Middle frontal gyrus (tissue), 1 donor: ENCODE data around the gene ZCCHC3.
"Not testable (repeated sequence)": the region's sequence is repeated elsewhere in the genome, so short reads cannot be mapped to it uniquely, and the experiment has no call there.

Experiments used
- DNase-seq: peaks from one replicate; pipeline ENCODE4 v3.0.0-alpha.2; 2015; ENCODE audit warnings: low spot score; ENCODE audit errors: extremely low spot score

The ZCCHC3 gene

GRCh38 chr20:312866-313265 lies 15.5 kb downstream of the ZCCHC3 start:
- no peak for DNase-seq

- DNase-seq: no peak
Observed at GRCh38 chr20:313402-313801, 16.0 kb downstream of the ZCCHC3 start.

GRCh38 chr20:313948-314347 lies 16.6 kb downstream of the ZCCHC3 start:
- no peak for DNase-seq

- DNase-seq: no peak
Observed at GRCh38 chr20:316316-317068, 19.1 kb downstream of the ZCCHC3 start.

DNA sequence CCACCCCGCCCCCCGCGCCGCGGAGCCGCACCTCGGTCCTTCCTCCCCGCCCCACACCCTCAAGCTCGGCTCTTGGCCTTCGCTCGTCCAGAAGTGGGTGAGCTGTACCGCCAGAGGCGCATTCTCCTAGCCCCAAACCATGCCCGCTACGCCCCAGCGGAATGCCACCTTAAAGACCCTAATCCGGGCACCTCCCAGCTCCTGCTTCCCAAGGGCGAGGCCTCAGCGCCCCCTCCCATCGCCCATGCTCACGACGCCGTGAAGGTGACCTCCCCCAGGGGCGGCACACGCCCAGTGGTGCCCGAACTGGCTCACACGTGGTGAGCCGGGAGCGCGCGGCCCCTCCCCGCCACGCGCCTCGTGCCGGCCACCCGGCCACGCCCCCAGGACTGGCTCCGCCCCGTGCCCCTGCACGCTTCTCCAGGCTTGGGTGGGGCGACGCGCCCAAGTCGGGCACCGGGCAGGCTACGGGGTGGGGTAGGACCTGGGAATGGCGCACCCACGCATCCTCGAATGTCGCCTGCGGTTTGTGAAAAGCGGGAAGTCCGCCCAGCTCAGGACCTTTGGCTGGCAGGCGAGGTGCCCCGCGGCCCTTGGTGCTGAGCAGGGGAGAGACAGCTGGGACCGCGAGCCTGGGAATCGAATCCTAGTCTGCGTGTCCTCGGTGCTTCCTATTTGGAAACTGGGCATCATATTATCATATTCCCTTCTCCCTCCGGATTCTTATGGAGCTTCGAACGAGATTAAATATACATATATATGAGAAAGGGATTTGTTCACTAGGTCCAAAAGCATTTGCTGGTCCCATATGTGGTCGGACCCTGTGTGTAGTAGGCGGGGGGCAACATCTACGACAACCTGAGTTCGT lies 27.0 kb downstream of the ZCCHC3 start:
- DNase-seq: peak; percentile 68

GRCh38 chr20:325045-325888 lies 27.9 kb downstream of the ZCCHC3 start, which contains the start of gene SOX12:
TSS of gene SOX12 (plus strand) at chr20:325552. CDS start at chr20:325925, 373 bp downstream.
- peak; percentile 93 for DNase-seq

DNA sequence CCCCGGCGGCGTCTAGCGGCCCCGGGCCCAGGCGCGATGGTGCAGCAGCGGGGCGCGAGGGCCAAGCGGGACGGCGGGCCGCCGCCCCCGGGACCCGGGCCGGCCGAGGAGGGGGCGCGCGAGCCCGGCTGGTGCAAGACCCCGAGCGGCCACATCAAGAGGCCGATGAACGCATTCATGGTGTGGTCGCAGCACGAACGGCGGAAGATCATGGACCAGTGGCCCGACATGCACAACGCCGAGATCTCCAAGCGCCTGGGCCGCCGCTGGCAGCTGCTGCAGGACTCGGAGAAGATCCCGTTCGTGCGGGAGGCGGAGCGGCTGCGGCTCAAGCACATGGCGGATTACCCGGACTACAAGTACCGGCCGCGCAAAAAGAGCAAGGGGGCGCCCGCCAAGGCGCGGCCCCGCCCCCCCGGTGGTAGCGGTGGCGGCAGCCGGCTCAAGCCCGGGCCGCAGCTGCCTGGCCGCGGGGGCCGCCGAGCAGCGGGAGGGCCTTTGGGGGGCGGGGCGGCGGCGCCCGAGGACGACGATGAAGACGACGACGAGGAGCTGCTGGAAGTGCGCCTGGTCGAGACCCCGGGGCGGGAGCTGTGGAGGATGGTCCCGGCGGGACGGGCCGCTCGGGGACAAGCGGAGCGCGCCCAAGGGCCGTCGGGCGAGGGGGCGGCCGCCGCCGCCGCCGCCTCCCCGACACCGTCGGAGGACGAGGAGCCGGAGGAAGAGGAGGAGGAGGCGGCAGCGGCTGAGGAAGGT lies 28.7 kb downstream of the ZCCHC3 start:
- peak; percentile 40 for DNase-seq

- DNase-seq: no peak
Observed at GRCh38 chr20:326645-327185, 29.3 kb downstream of the ZCCHC3 start.

GRCh38 chr20:327186-328026 lies 30.0 kb downstream of the ZCCHC3 start:
- peak; percentile 68 for DNase-seq

GRCh38 chr20:328027-328974 lies 30.9 kb downstream of the ZCCHC3 start:
- no peak for DNase-seq

- DNase-seq: no peak
Observed at GRCh38 chr20:328975-329695, 31.8 kb downstream of the ZCCHC3 start.

DNA sequence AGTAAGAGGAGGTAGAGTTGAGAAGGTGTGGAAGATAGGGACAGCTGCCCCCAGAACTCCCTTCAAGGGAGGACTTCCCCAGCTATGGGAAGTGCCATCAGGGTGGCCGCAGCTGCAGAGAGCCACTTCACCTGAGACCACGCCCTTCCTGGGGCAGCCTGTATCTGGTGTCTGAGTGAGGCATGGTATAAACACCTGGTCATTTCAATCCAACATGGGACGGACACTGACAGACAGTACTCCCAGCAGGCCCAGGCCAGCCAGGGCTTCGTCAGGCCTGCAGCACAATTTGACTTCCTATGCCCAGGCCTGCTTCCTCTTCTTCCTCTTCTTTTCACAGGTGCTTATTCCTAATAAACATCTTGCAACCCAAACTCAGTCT lies 32.5 kb downstream of the ZCCHC3 start:
- no peak for DNase-seq

DNA sequence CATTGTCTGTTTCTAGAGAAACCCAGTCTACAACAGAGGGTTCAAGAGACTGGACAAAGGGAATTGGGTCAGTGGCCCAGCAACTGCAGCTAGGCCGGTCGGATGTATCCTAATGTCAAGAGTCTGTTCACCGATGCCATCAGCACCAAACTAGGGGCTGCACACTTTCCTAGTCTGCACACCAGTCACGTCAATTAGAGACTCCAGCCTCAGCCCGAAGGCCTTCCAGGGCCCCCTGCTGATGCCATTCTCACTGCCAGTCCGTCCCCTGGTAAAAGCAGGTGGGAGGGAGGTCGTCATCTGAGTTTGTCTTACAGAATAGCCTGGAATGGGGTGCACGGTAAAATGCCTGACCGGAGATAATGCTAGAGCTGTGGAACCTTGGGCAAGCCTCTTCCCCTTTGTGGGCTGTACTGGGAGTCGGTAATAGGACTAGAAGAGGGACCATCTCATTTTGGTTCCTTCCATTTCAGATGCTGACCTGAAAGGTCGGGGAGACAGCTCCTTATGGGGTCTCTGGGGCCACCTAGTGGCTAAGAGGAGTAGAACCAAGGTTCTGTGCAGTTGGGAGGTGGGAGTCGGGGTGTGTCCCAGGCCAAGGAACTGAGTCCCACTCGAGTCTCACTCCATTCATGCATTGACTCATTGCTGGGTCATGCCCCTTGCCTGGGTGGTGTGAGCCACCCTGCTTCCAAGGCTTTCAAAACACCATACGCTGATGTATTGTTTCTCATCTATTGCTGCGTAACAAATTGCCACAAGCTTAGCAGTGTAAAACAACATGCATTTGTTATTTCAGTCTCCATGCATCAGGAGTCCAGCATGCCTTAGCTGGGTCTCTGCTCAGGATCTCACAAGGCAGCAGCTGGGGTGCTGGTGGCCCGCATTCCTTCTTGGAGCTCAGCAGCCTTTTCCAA lies 33.1 kb downstream of the ZCCHC3 start:
- no peak for DNase-seq

- DNase-seq: no peak
Observed at GRCh38 chr20:334578-334977, 37.2 kb downstream of the ZCCHC3 start.

- DNase-seq: not testable (repeated sequence)
Observed at GRCh38 chr20:336040-336439, 38.7 kb downstream of the ZCCHC3 start.

DNA sequence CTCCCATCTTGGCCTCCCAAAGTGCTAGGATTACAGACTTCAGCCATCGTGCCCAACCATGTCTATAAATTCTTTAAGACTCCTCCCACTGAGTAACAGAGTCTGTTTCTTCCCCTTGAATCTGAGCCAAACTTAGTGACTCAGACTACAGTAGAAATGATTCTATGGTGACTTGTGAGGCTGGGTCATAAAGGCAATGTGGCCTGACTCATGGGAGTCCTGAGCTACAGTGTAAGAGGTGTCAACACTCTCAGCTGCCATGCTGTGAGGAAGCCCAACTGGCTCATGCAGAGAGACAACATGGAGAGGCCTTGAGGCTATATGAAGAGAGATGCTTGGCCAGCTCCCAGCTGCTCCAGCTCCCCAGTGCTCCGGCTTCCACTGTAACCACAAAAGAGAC lies 44.3 kb downstream of the ZCCHC3 start:
- no peak for DNase-seq

GRCh38 chr20:343107-343506 lies 45.7 kb downstream of the ZCCHC3 start:
- no peak for DNase-seq
